Endothelial cell (in vitro differentiated cells): ENCODE data around the gene CC2D2A. TPM values are rescaled to one million over a fixed set of nuclear protein-coding genes. Genes with fewer than 3 reads are reported as not detected.

Experiments used
- DNase-seq: peaks from one replicate; pipeline ENCODE4 v3.0.0; 2021; ENCODE audit warnings: low spot score
- H3K27ac Mint-ChIP-seq: one replicate; pipeline ENCODE4 v1.8.0; 2021; ENCODE audit warnings: mixed read lengths, inconsistent platforms; ENCODE audit not compliant: unreplicated experiment
- H3K27me3 Mint-ChIP-seq: one replicate; pipeline ENCODE4 v1.8.0; 2021; ENCODE audit warnings: mild to moderate bottlenecking, moderate library complexity, mixed read lengths, inconsistent platforms; ENCODE audit not compliant: unreplicated experiment
- H3K36me3 Mint-ChIP-seq: one replicate; pipeline ENCODE4 v1.8.0; 2021; ENCODE audit warnings: mild to moderate bottlenecking, low read depth, mixed read lengths, inconsistent platforms; ENCODE audit not compliant: unreplicated experiment
- H3K4me1 Mint-ChIP-seq: one replicate; pipeline ENCODE4 v1.8.0; 2021; ENCODE audit warnings: mild to moderate bottlenecking, mixed read lengths, inconsistent platforms; ENCODE audit not compliant: unreplicated experiment
- H3K4me3 Mint-ChIP-seq: one replicate; pipeline ENCODE4 v1.8.0; 2021; ENCODE audit warnings: mild to moderate bottlenecking, mixed read lengths, inconsistent platforms; ENCODE audit not compliant: unreplicated experiment
- H3K9me3 Mint-ChIP-seq: one replicate; pipeline ENCODE4 v1.8.0; 2021; ENCODE audit warnings: mixed read lengths, inconsistent platforms; ENCODE audit not compliant: unreplicated experiment
- CTCF ChIP-seq: fragments of 200-600 bp; sonication (generic); IDR thresholded peaks from one replicate; pipeline ENCODE4 v1.5.0; 2021; ENCODE audit warnings: antibody characterized with exemption; ENCODE audit not compliant: unreplicated experiment
- total RNA-seq: library from RNA; stranded (reverse); fragmentation: NEBNext Ultra II Directional; extraction: Animal tissue kit (Norgen Biotek cat#: 25700); gene quantifications from one replicate; pipeline ENCODE4 v1.2.1, GENCODE V29; 2021; ENCODE audit not compliant: unreplicated experiment

The CC2D2A gene
- total RNA-seq, 1 donor from 2014 or later, result 43.0 TPM

DNA sequence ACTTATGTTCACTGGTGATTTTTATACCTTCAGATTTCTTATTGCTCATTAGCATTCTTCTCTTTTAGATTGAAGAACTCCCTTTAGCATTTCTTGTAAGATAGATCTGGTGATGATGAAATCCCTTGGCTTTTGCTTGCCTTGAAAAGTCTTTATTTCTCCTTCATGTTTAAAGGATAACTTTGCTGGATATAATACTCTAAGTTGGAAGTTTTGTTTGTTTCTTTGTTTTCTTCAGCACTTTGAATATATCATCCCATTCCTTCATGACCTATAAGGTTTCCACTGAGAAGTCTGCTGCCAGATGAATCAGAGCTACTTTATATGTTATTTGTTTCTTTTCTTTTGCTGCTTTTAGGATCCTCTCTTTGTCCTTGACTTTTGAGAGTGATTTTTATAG is 18.5 kb downstream of the CC2D2A start:
- no peaks in the 10 kb centered on the region for H3K27me3 Mint-ChIP-seq
- no peak for TF ChIP-seq CTCF
- H3K27ac Mint-ChIP-seq, result no peak overlapping the region
- DNase-seq, result no peak
- H3K4me1 Mint-ChIP-seq, result no peaks in the 10 kb centered on the region
- no peak overlapping the region for H3K4me3 Mint-ChIP-seq
- H3K36me3 Mint-ChIP-seq, result peaks cover 45% of the 10 kb centered on the region
- no peaks in the 10 kb centered on the region for H3K9me3 Mint-ChIP-seq

DNA sequence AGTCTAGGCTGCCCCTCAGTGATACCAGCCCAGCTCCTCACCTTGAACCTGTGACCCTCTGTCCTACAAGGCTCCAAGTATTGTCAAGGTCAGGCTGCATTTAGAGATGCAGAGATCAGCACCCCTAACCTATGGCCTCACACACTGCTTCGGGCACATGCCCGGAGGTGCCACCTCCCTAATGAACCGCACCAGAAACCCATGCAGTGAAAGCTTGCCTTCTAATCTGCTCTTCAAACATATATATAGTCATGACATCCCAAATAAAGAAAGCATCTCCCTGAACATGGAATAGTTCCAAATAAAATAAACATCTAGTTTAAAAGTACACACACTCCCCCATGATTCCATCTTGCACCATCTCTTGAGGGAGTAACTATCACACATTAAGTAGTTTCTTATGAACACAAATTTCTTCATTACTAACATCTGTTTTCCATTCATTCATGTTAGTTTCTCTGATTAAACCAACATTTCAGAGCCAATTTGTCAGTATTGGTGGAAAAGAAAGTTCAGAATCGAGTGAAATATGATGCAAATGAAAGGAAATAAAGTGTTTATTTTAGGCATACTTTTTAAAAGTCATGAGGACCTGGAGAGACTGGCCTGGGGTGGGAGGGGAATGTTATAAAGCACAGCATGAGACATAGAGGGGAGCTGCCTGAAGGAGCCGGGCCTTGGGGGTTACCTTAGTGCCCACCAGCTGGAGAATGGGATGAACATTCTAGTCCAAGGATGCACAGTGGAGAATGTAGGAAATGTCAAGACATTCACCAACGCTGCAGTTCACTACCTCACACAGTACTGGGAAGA is 19.2 kb downstream of the CC2D2A start:
- H3K36me3 Mint-ChIP-seq, result peaks cover 41% of the 10 kb centered on the region
- no peaks in the 10 kb centered on the region for H3K4me1 Mint-ChIP-seq
- DNase-seq, result no peak
- H3K27me3 Mint-ChIP-seq, result no peaks in the 10 kb centered on the region
- peak overlapping the region; percentile 18 for H3K4me3 Mint-ChIP-seq
- TF ChIP-seq CTCF, result no peak
- no peaks in the 10 kb centered on the region for H3K9me3 Mint-ChIP-seq
- no peak overlapping the region for H3K27ac Mint-ChIP-seq

DNA sequence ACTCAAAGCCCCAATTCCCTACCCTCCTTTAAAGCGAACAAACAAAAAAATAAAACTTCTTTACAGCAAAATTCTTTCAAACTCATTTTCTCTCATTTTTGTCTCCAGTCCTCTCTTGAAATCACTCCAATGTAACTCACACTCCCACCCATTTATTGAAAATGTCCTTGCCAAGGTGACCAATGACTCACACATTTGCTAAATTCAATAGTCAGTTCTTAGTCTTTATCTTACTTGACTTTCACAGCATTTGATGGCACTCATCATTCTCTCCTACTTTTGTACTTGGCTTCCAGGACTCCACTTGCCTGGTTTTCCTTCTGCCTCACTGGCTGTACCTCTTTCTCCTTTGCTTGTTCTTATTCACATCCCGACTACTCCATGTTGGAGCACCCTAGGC is 19.9 kb downstream of the CC2D2A start:
- no peaks in the 10 kb centered on the region for H3K9me3 Mint-ChIP-seq
- H3K4me3 Mint-ChIP-seq, result peak overlapping the region; percentile 11
- TF ChIP-seq CTCF, result no peak
- no peaks in the 10 kb centered on the region for H3K4me1 Mint-ChIP-seq
- H3K27ac Mint-ChIP-seq, result no peak overlapping the region
- H3K27me3 Mint-ChIP-seq, result no peaks in the 10 kb centered on the region
- H3K36me3 Mint-ChIP-seq, result peaks cover 34% of the 10 kb centered on the region
- no peak for DNase-seq

GRCh38 chr4:15493411-15493810 is 23.7 kb downstream of the CC2D2A start:
- H3K9me3 Mint-ChIP-seq, result no peaks in the 10 kb centered on the region
- H3K36me3 Mint-ChIP-seq, result peaks cover 26% of the 10 kb centered on the region
- TF ChIP-seq CTCF, result no peak
- H3K27me3 Mint-ChIP-seq, result no peaks in the 10 kb centered on the region
- H3K27ac Mint-ChIP-seq, result no peak overlapping the region
- DNase-seq, result no peak
- H3K4me1 Mint-ChIP-seq, result no peaks in the 10 kb centered on the region
- no peak overlapping the region for H3K4me3 Mint-ChIP-seq

DNA sequence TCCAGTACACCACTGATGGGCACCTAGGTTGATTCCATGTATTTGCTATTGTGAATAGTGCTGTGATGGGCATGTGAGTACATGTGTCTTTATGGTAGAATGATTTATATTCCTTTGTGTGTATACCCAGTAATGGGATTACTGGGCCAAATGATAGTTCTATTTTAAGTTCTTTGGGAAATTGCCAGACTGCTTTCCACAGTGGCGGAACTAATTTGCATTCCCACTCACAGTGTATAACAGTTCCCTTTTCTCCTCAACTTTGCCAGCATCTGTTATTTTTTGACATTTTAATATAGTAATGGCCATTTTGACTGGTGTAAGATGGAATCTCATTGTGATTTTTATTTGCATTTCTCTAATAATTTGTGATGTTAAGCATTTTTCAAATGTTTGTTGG is 25.9 kb downstream of the CC2D2A start:
- no peak overlapping the region for H3K27ac Mint-ChIP-seq
- H3K36me3 Mint-ChIP-seq, result peaks cover 14% of the 10 kb centered on the region
- peaks cover 5% of the 10 kb centered on the region for H3K4me1 Mint-ChIP-seq
- DNase-seq, result no peak
- TF ChIP-seq CTCF, result no peak
- no peaks in the 10 kb centered on the region for H3K27me3 Mint-ChIP-seq
- no peaks in the 10 kb centered on the region for H3K9me3 Mint-ChIP-seq
- H3K4me3 Mint-ChIP-seq, result no peak overlapping the region
